Activated B cell treated with CpG ODN at 0.5 μM for 24 hours (primary cell): Measurements from ENCODE around the gene CARS1. TPM values are rescaled to one million over a fixed set of nuclear protein-coding genes. Genes with fewer than 3 reads are reported as not detected.

Experiments used
- ATAC-seq: fragments of 200-7000 bp; cut with Tn5 transposase; one replicate; pipeline ENCODE4 v1.10.0; 2021; ENCODE audit warnings: low read depth, mild to moderate bottlenecking, moderate library complexity
- CTCF ChIA-PET: fragments of 350-600 bp; sonication (Branson Sonifier 250); formaldehyde crosslinking; loops from one replicate; lab custom pipeline; 2021; ENCODE audit warnings: antibody characterized with exemption; lab: Charles Lee
- POLR2A ChIA-PET: fragments of 350-600 bp; sonication (Branson Sonifier 250); formaldehyde crosslinking; loops from one replicate; lab custom pipeline; 2021; ENCODE audit warnings: antibody characterized with exemption; lab: Charles Lee
- DNase-seq: peaks from one replicate; pipeline ENCODE4 v3.0.0; 2022
- H3K27ac Mint-ChIP-seq: one replicate; pipeline ENCODE4 v1.8.0; 2020; ENCODE audit warnings: mixed read lengths
- H3K27me3 Mint-ChIP-seq: one replicate; pipeline ENCODE4 v1.8.0; 2021; ENCODE audit warnings: mixed read lengths
- H3K36me3 Mint-ChIP-seq: one replicate; pipeline ENCODE4 v1.8.0; 2021; ENCODE audit warnings: low read depth, mixed read lengths
- H3K4me1 Mint-ChIP-seq: one replicate; pipeline ENCODE4 v1.8.0; 2021; ENCODE audit warnings: mixed read lengths
- H3K4me3 Mint-ChIP-seq: one replicate; pipeline ENCODE4 v1.8.0; 2020; ENCODE audit warnings: mild to moderate bottlenecking, mixed read lengths
- H3K9me3 Mint-ChIP-seq: one replicate; pipeline ENCODE4 v1.8.0; 2020; ENCODE audit warnings: mixed read lengths
- intact Hi-C: fragments of 100-400 bp; cut with micrococcal nuclease; formaldehyde crosslinking; loops from one replicate; pipeline ENCODE4 v1.15.1; 2024
- total RNA-seq: library from RNA; stranded (reverse); gene quantifications from 2 replicates; pipeline ENCODE4 v1.2.3, GENCODE V29; 2022
- TF ChIP-seq, protein P1 (sequence below): fragments of 200-600 bp; IDR thresholded peaks from one replicate; pipeline ENCODE4 v1.8.0; 2022; ENCODE audit warnings: antibody characterized with exemption, mild to moderate bottlenecking

The CARS1 gene
- total RNA-seq, 1 donor from 2014 or later: 110 TPM

DNA sequence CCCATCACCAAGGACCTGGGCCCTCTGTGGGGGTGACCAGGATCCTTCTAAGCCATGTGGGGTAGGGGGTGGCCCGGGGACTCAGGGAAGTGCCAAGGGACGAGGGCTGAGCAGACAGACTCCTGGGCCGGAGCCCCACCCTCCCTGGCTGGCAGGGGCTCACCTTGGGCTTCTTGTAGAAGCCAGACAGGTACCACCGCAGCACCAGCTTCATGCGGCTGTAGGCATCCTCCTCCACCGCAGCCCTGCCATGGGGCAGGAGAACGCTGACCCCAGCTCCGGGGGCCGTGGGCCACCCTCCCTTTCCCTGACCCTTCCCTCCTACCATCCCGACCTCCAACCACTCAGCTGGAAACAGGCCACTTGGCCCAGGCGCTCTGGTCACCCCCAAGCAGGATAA lies 45.9 kb upstream of the CARS1 start:
- POLR2A ChIA-PET: no interaction called here
- no peaks in the 10 kb centered on the region for H3K9me3 Mint-ChIP-seq
- DNase-seq (no peak), ATAC-seq (no peak)
- intact Hi-C loops: no loop called here
- no peaks in the 10 kb centered on the region for H3K4me1 Mint-ChIP-seq
- H3K4me3 Mint-ChIP-seq: no peak overlapping the region
- peaks cover 5% of the 10 kb centered on the region for H3K27me3 Mint-ChIP-seq
- TF ChIP-seq, protein P1, sequence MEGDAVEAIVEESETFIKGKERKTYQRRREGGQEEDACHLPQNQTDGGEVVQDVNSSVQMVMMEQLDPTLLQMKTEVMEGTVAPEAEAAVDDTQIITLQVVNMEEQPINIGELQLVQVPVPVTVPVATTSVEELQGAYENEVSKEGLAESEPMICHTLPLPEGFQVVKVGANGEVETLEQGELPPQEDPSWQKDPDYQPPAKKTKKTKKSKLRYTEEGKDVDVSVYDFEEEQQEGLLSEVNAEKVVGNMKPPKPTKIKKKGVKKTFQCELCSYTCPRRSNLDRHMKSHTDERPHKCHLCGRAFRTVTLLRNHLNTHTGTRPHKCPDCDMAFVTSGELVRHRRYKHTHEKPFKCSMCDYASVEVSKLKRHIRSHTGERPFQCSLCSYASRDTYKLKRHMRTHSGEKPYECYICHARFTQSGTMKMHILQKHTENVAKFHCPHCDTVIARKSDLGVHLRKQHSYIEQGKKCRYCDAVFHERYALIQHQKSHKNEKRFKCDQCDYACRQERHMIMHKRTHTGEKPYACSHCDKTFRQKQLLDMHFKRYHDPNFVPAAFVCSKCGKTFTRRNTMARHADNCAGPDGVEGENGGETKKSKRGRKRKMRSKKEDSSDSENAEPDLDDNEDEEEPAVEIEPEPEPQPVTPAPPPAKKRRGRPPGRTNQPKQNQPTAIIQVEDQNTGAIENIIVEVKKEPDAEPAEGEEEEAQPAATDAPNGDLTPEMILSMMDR: no peak
- no peak overlapping the region for H3K27ac Mint-ChIP-seq
- CTCF ChIA-PET: interaction anchor here (0.9 to 1.3 kb wide), 2 partner anchors 9 to 11 kb away, joined by 3 read pairs; no protein-coding TSS in a partner anchor
- no peaks in the 10 kb centered on the region for H3K36me3 Mint-ChIP-seq

GRCh38 chr11:3102641-3102921 lies 45.4 kb upstream of the CARS1 start:
- Mint-ChIP-seq H3K27me3 (peaks cover 5% of the 10 kb centered on the region), H3K36me3 (no peaks in the 10 kb centered on the region), H3K4me3 (no peak overlapping the region), H3K27ac (no peak overlapping the region), H3K9me3 (no peaks in the 10 kb centered on the region), H3K4me1 (no peaks in the 10 kb centered on the region)
- DNase-seq (no peak), ATAC-seq (no peak)
- intact Hi-C loops: no loop called here
- TF ChIP-seq, protein P1: no peak
- ChIA-PET CTCF (interaction anchor here (0.9 to 1.3 kb wide), 2 partner anchors 8 to 11 kb away, joined by 3 read pairs; no protein-coding TSS in a partner anchor), POLR2A (no interaction called here)

DNA sequence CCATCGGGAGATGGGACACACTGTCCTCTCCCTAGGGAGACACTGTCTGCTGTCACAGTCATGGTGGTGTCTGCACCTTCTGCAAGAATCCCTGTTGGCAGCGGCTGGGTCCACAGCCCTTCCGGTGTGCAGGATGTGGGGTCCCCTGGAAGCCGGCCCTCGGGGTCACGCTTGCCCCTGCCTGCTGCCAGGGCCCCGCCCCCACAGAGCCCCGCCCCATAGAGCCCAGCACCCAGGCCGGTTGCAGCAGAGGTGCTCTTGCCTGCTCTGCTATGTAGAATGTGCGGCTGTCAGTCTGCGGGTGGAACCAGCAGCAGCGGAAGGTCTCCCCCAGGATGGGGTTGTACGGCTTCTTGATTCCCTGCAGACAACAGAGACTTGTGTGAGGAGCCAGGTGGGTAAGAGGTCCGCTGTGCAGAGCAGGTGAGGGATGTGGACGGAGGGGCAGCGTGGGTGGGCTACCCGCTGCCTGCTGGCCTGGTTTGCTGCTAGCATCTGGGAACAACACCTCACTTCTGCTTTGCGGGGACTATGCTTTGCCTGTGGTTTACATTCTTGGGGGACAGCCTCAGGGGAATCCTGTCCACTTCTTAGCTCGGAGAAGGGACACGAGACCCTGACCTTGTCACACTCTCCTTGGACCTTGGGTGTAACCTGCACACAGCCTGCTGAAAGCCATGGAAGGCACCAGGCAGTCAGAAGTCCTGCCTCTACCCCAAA lies 44.9 kb upstream of the CARS1 start:
- H3K27ac Mint-ChIP-seq: no peak overlapping the region
- H3K9me3 Mint-ChIP-seq: no peaks in the 10 kb centered on the region
- intact Hi-C loops: no loop called here
- peaks cover 3% of the 10 kb centered on the region for H3K27me3 Mint-ChIP-seq
- ChIA-PET CTCF (interaction anchor here (0.9 to 1.3 kb wide), 2 partner anchors 8 to 10 kb away, joined by 3 read pairs; no protein-coding TSS in a partner anchor), POLR2A (no interaction called here)
- DNase-seq: peak; percentile 10
- no peak overlapping the region for H3K4me3 Mint-ChIP-seq
- ATAC-seq: no peak
- TF ChIP-seq, protein P1: no peak
- H3K4me1 Mint-ChIP-seq: no peaks in the 10 kb centered on the region
- no peaks in the 10 kb centered on the region for H3K36me3 Mint-ChIP-seq

DNA sequence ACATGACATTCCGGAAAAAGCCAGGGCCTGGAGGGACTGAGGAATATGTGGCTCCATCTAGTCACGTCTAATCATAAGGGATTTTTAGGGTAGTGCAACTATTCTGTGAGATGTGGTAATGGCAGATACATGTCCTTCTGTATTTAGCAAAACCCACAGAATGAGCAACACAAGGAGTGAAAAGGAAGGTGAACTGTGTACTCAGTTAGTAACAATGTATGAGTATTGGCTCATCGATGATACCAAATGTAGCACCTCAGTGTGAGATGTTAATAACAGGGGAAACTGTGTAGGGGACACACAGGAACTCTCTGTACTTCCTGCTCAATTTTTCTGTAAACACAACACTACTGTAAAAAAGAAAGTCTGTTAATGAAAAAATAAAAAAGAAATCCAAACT lies 42.0 kb upstream of the CARS1 start:
- Mint-ChIP-seq H3K4me3 (no peak overlapping the region), H3K27me3 (no peaks in the 10 kb centered on the region), H3K36me3 (no peaks in the 10 kb centered on the region), H3K4me1 (no peaks in the 10 kb centered on the region), H3K27ac (no peak overlapping the region), H3K9me3 (no peaks in the 10 kb centered on the region)
- intact Hi-C loops: no loop called here
- ATAC-seq: no peak
- TF ChIP-seq, protein P1: no peak
- no peak for DNase-seq
- ChIA-PET POLR2A (no interaction called here), CTCF (no interaction called here)

DNA sequence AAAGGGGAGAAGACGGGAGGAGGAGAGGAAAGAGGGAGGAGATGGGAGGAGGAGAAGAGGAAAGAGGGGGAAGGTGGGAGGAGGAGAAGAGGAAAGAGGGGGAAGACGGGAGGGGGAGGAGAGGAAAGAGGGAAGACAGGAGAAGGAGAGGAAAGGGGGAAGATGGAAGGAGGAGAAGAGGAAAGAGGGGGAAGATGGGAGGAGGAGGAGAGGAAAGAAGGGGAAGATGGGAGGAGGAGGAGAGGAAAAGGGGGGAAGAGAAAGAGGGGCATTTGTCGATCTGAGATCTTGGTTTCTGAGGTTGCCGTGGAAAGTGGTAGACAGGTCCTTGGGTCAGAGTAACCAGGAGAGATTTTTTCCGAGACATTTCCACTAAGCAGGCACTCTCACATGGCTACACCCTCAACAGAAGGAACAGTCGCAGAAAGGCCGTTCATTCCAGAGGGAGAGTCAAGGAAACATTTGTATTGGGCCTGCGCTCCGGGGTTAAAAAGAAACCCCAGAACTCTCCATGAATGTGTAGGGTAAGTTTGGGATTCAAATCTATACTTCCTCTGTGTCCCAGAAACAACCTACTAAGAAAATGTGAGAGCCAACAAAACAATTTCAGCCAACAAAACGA lies 39.8 kb upstream of the CARS1 start:
- TF ChIP-seq, protein P1: no peak
- ATAC-seq (no peak), DNase-seq (no peak)
- H3K27me3 Mint-ChIP-seq: peaks cover 1% of the 10 kb centered on the region
- intact Hi-C loops: no loop called here
- no peak overlapping the region for H3K27ac Mint-ChIP-seq
- H3K36me3 Mint-ChIP-seq: no peaks in the 10 kb centered on the region
- H3K4me3 Mint-ChIP-seq: no peak overlapping the region
- POLR2A ChIA-PET: no interaction called here
- H3K4me1 Mint-ChIP-seq: no peaks in the 10 kb centered on the region
- no peaks in the 10 kb centered on the region for H3K9me3 Mint-ChIP-seq
- CTCF ChIA-PET: no interaction called here
